Glutamatergic neuron (in vitro differentiated cells): ENCODE data around the gene CENPS. TPM values are rescaled to one million over a fixed set of nuclear protein-coding genes. Genes with fewer than 3 reads are reported as not detected.

Experiments used
- DNase-seq: peaks from one replicate; pipeline ENCODE4 v3.0.0; 2022
- H3K27ac Mint-ChIP-seq: one replicate; pipeline ENCODE4 v1.8.0; 2020; ENCODE audit warnings: mild to moderate bottlenecking, mixed read lengths, inconsistent platforms; ENCODE audit not compliant: unreplicated experiment
- H3K27me3 Mint-ChIP-seq: one replicate; pipeline ENCODE4 v1.8.0; 2020; ENCODE audit warnings: mild to moderate bottlenecking, moderate library complexity, mixed read lengths, inconsistent platforms; ENCODE audit not compliant: unreplicated experiment
- H3K36me3 Mint-ChIP-seq: one replicate; pipeline ENCODE4 v1.8.0; 2020; ENCODE audit warnings: mild to moderate bottlenecking, mixed read lengths, inconsistent platforms; ENCODE audit not compliant: unreplicated experiment
- H3K4me1 Mint-ChIP-seq: one replicate; pipeline ENCODE4 v1.8.0; 2020; ENCODE audit warnings: mild to moderate bottlenecking, low read depth, mixed read lengths, inconsistent platforms; ENCODE audit not compliant: unreplicated experiment
- H3K4me3 Mint-ChIP-seq: one replicate; pipeline ENCODE4 v1.8.0; 2020; ENCODE audit warnings: mild to moderate bottlenecking, mixed read lengths, inconsistent platforms; ENCODE audit not compliant: unreplicated experiment
- H3K9me3 Mint-ChIP-seq: one replicate; pipeline ENCODE4 v1.8.0; 2020; ENCODE audit warnings: mild to moderate bottlenecking, moderate library complexity, mixed read lengths, inconsistent platforms; ENCODE audit not compliant: unreplicated experiment
- total RNA-seq: library from RNA; stranded (reverse); fragmentation: NEBNext Ultra II Directional; extraction: Animal tissue kit (Norgen Biotek cat#: 25700); gene quantifications from one replicate; pipeline ENCODE4 v1.2.1, GENCODE V29; 2021; ENCODE audit not compliant: unreplicated experiment
- TF ChIP-seq, protein P1 (sequence below): fragments of 200-600 bp; sonication (generic); IDR thresholded peaks from one replicate; pipeline ENCODE4 v1.5.0; 2021; ENCODE audit not compliant: partially characterized antibody, unreplicated experiment

The CENPS gene
- total RNA-seq, 1 donor from 2014 or later, result 9.3 TPM

DNA sequence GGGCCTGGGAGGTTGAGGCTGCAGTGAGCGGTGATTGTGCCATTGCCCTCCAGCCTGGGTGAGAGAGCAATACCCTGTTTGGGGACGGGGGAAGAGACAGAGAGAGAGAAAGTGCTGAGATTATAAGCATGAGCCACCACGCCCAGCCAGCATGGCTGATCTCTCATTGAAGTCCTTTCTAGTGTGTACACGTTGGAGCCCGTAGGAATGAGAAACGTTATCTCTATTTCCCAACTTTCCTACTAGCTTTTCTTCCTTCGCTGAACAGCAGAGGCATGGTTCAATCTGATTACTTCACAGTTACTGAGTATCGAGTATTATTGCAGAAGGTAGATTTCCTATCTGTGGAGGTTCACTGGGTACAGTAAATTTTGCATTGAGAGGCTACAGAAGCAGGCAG lies 49.1 kb downstream of the CENPS start:
- Mint-ChIP-seq H3K4me1 (peaks cover 4% of the 10 kb centered on the region), H3K4me3 (no peak overlapping the region), H3K27me3 (peaks cover 4% of the 10 kb centered on the region), H3K9me3 (peaks cover 4% of the 10 kb centered on the region), H3K27ac (no peak overlapping the region), H3K36me3 (no peaks in the 10 kb centered on the region)
- no peak for DNase-seq
- TF ChIP-seq, protein P1, sequence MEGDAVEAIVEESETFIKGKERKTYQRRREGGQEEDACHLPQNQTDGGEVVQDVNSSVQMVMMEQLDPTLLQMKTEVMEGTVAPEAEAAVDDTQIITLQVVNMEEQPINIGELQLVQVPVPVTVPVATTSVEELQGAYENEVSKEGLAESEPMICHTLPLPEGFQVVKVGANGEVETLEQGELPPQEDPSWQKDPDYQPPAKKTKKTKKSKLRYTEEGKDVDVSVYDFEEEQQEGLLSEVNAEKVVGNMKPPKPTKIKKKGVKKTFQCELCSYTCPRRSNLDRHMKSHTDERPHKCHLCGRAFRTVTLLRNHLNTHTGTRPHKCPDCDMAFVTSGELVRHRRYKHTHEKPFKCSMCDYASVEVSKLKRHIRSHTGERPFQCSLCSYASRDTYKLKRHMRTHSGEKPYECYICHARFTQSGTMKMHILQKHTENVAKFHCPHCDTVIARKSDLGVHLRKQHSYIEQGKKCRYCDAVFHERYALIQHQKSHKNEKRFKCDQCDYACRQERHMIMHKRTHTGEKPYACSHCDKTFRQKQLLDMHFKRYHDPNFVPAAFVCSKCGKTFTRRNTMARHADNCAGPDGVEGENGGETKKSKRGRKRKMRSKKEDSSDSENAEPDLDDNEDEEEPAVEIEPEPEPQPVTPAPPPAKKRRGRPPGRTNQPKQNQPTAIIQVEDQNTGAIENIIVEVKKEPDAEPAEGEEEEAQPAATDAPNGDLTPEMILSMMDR, result no peak

DNA sequence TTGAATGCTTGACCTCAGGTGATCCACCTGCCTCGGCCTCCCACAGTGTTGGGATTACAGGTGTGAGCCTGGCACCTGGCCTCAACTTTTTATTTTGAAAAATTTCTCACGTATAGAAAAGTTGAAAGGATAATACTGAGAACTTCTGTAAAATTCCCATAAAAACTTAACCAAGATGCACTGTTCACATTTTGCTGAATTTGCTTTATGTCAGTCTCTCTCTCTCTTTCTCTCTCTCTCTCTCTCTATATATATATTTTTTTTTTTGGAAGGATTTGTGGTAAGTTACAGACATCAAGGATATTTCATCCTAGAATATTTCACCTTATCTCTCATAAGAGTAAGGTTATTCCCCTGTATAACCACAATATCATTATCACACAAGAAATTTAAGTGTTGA lies 50.4 kb downstream of the CENPS start:
- Mint-ChIP-seq H3K27ac (no peak overlapping the region), H3K27me3 (peaks cover 2% of the 10 kb centered on the region), H3K4me1 (peaks cover 4% of the 10 kb centered on the region), H3K9me3 (peaks cover 3% of the 10 kb centered on the region), H3K36me3 (peaks cover 4% of the 10 kb centered on the region), H3K4me3 (no peak overlapping the region)
- no peak for DNase-seq
- TF ChIP-seq, protein P1, result no peak

DNA sequence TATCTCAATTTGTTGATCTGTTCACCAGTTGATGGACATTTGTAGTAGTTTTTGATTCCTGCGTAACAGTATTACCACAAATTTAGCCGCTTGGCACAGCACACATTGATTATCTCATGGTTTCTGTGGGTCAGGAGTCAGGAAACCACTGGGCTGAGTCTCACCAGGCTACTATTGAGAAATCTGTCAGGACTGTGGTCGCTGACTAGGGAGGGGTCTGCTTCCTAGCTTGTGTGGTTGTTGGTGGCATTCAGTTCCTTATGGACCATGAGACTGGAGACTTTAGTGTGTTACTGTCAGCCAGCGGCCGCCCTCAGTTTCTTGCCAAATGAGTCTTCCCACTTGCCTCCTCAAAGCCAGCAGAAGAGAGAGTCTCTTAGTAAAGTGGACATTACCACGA lies 54.3 kb downstream of the CENPS start:
- TF ChIP-seq, protein P1, result no peak
- Mint-ChIP-seq H3K9me3 (peaks cover 4% of the 10 kb centered on the region), H3K4me1 (peaks cover 4% of the 10 kb centered on the region), H3K27me3 (peaks cover under 1% of the 10 kb centered on the region), H3K36me3 (peaks cover 4% of the 10 kb centered on the region), H3K4me3 (no peak overlapping the region), H3K27ac (no peak overlapping the region)
- no peak for DNase-seq

DNA sequence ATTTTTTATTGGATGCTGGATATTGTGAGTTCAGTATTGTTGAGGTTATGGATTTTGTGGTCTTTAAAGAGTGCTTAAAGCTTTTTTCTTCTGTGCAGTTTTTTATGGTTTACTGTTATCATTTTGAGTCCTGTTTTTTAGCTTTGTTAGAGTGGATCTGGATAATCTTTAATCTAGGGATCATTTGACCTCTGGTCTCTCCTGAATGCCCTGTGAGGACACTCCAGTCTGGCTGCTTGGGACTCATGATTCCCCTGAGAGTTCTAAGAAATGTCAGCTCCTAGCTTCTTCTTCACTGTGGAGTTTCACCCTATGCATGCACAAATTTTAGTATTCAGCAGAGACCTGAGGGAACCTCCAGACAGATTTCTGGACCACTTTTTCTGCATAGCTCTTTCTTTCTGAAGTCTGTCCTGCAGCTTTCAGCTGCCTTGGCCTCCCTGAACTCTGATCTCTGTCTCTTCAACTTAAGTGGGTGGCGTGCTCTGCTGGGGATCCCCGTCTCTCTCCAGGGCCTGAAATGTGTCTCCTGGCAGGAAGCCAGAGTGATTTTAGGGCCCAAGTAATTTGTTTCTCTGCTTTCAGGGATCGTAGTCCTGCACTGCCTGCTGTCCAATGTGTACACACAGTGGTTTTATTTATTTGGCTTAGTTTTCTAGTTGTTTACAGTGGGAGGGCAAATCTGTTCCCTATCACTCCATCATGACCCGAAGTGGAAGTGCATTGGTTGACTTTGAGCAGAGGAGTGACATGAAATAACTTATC lies 59.2 kb downstream of the CENPS start:
- H3K4me1 Mint-ChIP-seq, result peaks cover 22% of the 10 kb centered on the region
- H3K36me3 Mint-ChIP-seq, result peaks cover 4% of the 10 kb centered on the region
- peaks cover 2% of the 10 kb centered on the region for H3K27me3 Mint-ChIP-seq
- DNase-seq, result no peak
- TF ChIP-seq, protein P1, result no peak
- H3K27ac Mint-ChIP-seq, result no peak overlapping the region
- H3K4me3 Mint-ChIP-seq, result no peak overlapping the region
- peaks cover 3% of the 10 kb centered on the region for H3K9me3 Mint-ChIP-seq

DNA sequence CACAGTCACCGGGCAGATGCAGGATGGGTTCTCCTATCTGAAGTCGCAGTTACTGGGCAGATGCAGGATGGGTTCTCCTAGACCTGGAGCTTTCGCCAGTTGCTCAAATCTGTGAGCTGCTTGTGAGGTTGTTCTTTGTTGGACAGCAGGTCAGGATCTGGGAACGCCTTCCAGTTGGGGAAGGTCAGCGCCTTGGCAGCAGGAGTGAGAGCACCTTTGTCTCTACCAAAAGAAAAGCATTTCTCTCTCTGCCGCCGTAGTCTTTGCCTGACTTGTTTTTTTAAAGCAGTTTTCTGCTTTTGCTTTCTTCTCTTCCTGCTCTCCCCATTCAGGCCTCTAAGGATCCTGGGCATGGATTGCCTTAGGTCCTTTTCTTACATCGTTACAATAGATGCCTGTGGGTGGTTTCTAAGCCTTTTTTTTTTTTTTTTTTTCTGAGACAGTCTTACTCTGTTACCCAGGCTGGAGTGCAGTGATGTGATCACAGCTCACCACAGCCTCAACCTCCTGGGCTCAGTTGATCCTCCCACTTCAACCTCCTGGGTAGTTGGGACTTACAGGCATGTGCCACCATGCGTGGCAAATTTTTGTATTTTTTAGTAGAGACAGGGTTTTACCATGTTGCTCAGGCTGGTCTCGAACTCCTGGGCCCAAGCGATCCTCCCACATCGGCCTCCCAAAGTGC lies 60.2 kb downstream of the CENPS start:
- no peak overlapping the region for H3K4me3 Mint-ChIP-seq
- H3K27ac Mint-ChIP-seq, result no peak overlapping the region
- no peaks in the 10 kb centered on the region for H3K36me3 Mint-ChIP-seq
- H3K9me3 Mint-ChIP-seq, result peaks cover 3% of the 10 kb centered on the region
- peaks cover 2% of the 10 kb centered on the region for H3K27me3 Mint-ChIP-seq
- TF ChIP-seq, protein P1, result no peak
- H3K4me1 Mint-ChIP-seq, result peaks cover 31% of the 10 kb centered on the region
- no peak for DNase-seq
